SK-N-SH (cell line): ENCODE data around the gene PBX4.

Experiments used
- EP300 ChIP-seq, 2 experiments: IDR thresholded peaks; 2 replicates each; pipeline versions ENCODE4 v1.4.0 to v1.6.1; 2012; ENCODE audit warnings: borderline replicate concordance in 1 of 2, low read depth in 1 of 2, low read length in 1 of 2
- EZH2phosphoT487 ChIP-seq: fragments of 200-600 bp; sonication (generic); IDR thresholded peaks from 2 replicates; pipeline ENCODE4 v1.6.1; 2017; ENCODE audit warnings: low read depth, mixed run types, mild to moderate bottlenecking, antibody characterized with exemption, moderate library complexity, borderline replicate concordance
- GATA2 ChIP-seq: sonication (generic); formaldehyde crosslinking; IDR thresholded peaks from 2 replicates; pipeline ENCODE4 v1.5.0; 2020; ENCODE audit warnings: mild to moderate bottlenecking, missing genetic modification reagents
- MXI1 ChIP-seq: IDR thresholded peaks from 2 replicates; pipeline ENCODE4 v1.6.1; 2012; ENCODE audit warnings: mild to moderate bottlenecking, low read depth, low read length, improper control_type of control experiment
- POLR2AphosphoS5 ChIP-seq: IDR thresholded peaks from 2 replicates; pipeline ENCODE4 v1.6.1; 2012; ENCODE audit warnings: low read depth, low read length
- RAD21 ChIP-seq: IDR thresholded peaks from 2 replicates; pipeline ENCODE4 v1.6.1; 2012; ENCODE audit warnings: mild to moderate bottlenecking, low read length
- SMC3 ChIP-seq: IDR thresholded peaks from 2 replicates; pipeline ENCODE4 v1.6.1; 2012; ENCODE audit warnings: low read depth, low read length, improper control_type of control experiment
- TAF1 ChIP-seq: IDR thresholded peaks from 2 replicates; pipeline ENCODE4 v1.6.1; 2012; ENCODE audit warnings: low read depth, mild to moderate bottlenecking, low read length, moderate library complexity, borderline replicate concordance
- TCF12 ChIP-seq: IDR thresholded peaks from 2 replicates; pipeline ENCODE4 v1.4.0; 2012
- TF ChIP-seq, protein P1 (sequence below): IDR thresholded peaks from 2 replicates; pipeline ENCODE4 v1.6.1; 2012; ENCODE audit warnings: mild to moderate bottlenecking, low read depth, low read length, moderate library complexity
- TF ChIP-seq, protein P2 (sequence below): fragments of 150-350 bp; IDR thresholded peaks from 2 replicates; pipeline ENCODE4 v1.6.1; 2017; ENCODE audit warnings: antibody characterized with exemption, low read length, low read depth, borderline replicate concordance
- TF ChIP-seq, protein P3 (sequence below): fragments of 200-600 bp; sonication (generic); IDR thresholded peaks from 2 replicates; pipeline ENCODE4 v1.6.1; 2017; ENCODE audit warnings: antibody characterized with exemption, mild to moderate bottlenecking, moderate library complexity
- TF ChIP-seq, protein P4 (sequence below): IDR thresholded peaks from 2 replicates; pipeline ENCODE4 v1.4.0; 2012; ENCODE audit warnings: low read depth, borderline replicate concordance

DNA sequence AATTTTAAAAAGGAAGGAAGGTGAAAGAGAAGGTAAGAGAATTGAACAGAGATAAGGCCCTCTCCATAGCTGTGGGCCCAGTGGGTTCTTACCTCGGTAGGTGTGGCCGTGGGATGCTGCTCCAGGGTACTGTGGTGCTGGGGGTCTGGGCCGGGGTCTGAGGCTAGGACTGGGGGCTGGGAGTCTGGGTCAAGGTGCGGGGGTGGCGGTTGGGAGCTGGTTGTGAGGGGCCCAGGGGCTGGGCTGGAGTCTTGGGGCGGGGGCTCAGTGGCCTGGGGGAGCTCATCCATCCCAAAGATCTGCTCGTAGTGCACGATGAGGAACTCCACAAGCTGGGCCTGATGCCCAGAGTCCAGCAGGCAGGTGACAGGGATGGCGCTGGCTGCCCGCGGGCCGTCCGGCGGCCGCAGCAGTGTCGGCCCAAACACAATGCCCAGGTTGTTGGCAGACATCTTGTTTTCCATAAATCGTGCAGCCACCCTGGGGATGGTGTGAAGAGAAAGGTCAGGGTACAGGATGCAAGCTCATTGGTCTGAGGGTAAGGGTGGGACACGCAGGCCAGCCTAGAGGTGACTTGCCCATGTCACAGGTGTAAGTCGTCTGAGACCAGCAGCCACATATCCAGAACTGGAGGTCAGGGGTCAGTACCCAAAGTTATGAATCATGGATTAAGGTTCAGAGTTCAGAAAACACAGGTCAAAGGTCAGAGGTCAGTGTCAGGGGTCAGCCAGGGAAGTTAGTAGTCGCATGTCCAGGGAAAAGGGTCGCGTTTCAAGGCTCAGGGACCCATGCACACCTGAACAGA is 15.4 kb upstream of the PBX4 start:
- TF ChIP-seq, protein P1, sequence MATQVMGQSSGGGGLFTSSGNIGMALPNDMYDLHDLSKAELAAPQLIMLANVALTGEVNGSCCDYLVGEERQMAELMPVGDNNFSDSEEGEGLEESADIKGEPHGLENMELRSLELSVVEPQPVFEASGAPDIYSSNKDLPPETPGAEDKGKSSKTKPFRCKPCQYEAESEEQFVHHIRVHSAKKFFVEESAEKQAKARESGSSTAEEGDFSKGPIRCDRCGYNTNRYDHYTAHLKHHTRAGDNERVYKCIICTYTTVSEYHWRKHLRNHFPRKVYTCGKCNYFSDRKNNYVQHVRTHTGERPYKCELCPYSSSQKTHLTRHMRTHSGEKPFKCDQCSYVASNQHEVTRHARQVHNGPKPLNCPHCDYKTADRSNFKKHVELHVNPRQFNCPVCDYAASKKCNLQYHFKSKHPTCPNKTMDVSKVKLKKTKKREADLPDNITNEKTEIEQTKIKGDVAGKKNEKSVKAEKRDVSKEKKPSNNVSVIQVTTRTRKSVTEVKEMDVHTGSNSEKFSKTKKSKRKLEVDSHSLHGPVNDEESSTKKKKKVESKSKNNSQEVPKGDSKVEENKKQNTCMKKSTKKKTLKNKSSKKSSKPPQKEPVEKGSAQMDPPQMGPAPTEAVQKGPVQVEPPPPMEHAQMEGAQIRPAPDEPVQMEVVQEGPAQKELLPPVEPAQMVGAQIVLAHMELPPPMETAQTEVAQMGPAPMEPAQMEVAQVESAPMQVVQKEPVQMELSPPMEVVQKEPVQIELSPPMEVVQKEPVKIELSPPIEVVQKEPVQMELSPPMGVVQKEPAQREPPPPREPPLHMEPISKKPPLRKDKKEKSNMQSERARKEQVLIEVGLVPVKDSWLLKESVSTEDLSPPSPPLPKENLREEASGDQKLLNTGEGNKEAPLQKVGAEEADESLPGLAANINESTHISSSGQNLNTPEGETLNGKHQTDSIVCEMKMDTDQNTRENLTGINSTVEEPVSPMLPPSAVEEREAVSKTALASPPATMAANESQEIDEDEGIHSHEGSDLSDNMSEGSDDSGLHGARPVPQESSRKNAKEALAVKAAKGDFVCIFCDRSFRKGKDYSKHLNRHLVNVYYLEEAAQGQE: no peak
- TF ChIP-seq EZH2phosphoT487 (no peak), RAD21 (no peak), MXI1 (no peak), POLR2AphosphoS5 (no peak), EP300 (IDR thresholded peaks at IDR 0.05; ENCODE audit: borderline replicate concordance in 1 of 2, low read depth in 1 of 2, low read length in 1 of 2) (no peak), TCF12 (no peak), SMC3 (no peak), TAF1 (no peak), GATA2 (CRISPR knock-in tag) (no peak)
- TF ChIP-seq, protein P2, sequence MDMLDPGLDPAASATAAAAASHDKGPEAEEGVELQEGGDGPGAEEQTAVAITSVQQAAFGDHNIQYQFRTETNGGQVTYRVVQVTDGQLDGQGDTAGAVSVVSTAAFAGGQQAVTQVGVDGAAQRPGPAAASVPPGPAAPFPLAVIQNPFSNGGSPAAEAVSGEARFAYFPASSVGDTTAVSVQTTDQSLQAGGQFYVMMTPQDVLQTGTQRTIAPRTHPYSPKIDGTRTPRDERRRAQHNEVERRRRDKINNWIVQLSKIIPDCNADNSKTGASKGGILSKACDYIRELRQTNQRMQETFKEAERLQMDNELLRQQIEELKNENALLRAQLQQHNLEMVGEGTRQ: no peak
- TF ChIP-seq, protein P3, sequence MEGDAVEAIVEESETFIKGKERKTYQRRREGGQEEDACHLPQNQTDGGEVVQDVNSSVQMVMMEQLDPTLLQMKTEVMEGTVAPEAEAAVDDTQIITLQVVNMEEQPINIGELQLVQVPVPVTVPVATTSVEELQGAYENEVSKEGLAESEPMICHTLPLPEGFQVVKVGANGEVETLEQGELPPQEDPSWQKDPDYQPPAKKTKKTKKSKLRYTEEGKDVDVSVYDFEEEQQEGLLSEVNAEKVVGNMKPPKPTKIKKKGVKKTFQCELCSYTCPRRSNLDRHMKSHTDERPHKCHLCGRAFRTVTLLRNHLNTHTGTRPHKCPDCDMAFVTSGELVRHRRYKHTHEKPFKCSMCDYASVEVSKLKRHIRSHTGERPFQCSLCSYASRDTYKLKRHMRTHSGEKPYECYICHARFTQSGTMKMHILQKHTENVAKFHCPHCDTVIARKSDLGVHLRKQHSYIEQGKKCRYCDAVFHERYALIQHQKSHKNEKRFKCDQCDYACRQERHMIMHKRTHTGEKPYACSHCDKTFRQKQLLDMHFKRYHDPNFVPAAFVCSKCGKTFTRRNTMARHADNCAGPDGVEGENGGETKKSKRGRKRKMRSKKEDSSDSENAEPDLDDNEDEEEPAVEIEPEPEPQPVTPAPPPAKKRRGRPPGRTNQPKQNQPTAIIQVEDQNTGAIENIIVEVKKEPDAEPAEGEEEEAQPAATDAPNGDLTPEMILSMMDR: no peak
- TF ChIP-seq, protein P4, sequence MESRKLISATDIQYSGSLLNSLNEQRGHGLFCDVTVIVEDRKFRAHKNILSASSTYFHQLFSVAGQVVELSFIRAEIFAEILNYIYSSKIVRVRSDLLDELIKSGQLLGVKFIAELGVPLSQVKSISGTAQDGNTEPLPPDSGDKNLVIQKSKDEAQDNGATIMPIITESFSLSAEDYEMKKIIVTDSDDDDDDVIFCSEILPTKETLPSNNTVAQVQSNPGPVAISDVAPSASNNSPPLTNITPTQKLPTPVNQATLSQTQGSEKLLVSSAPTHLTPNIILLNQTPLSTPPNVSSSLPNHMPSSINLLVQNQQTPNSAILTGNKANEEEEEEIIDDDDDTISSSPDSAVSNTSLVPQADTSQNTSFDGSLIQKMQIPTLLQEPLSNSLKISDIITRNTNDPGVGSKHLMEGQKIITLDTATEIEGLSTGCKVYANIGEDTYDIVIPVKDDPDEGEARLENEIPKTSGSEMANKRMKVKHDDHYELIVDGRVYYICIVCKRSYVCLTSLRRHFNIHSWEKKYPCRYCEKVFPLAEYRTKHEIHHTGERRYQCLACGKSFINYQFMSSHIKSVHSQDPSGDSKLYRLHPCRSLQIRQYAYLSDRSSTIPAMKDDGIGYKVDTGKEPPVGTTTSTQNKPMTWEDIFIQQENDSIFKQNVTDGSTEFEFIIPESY: no peak
